Large intestine (tissue), 3 donors: ENCODE data around the gene PDE4D. TPM values are rescaled to one million over a fixed set of nuclear protein-coding genes. Genes with fewer than 3 reads are reported as not detected.

ENCODE experiments used
- DNase-seq, 2 donors: peaks; one replicate each; pipeline versions ENCODE4 v3.0.0 to v3.0.0-alpha.2; 2013
- H3K27ac ChIP-seq: one replicate; pipeline ENCODE4 v1.5.1; 2013; ENCODE audit warnings: low read length
- H3K27me3 ChIP-seq: 2 replicates; pipeline ENCODE4 v1.6.1; 2013; ENCODE audit warnings: low read length; ENCODE audit not compliant: control insufficient read depth, insufficient read depth
- H3K36me3 ChIP-seq: 2 replicates; pipeline ENCODE4 v1.6.1; 2013; ENCODE audit warnings: low read length; ENCODE audit not compliant: control insufficient read depth, insufficient read depth
- H3K4me1 ChIP-seq: one replicate; pipeline ENCODE4 v1.6.1; 2013; ENCODE audit warnings: low read length; ENCODE audit not compliant: control insufficient read depth, insufficient read depth
- H3K4me3 ChIP-seq: one replicate; pipeline ENCODE4 v1.5.1; 2013; ENCODE audit warnings: low read length
- H3K9me3 ChIP-seq: one replicate; pipeline ENCODE4 v1.6.1; 2013; ENCODE audit warnings: mild to moderate bottlenecking, low read depth, low read length, moderate library complexity; ENCODE audit not compliant: control insufficient read depth
- WGBS: methylation state at CpG from one replicate; pipeline ENCODE4 v1.1.5; 2013; ENCODE audit warnings: low lambda C conversion rate; ENCODE audit not compliant: insufficient coverage; 5-methylcytosine and 5-hydroxymethylcytosine counted together
- polyA plus RNA-seq: library from polyadenylated mRNA; unstranded; fragments of 120-200 nt; gene quantifications from one replicate; pipeline ENCODE4 v1.2.1, GENCODE V29; 2013

The PDE4D gene
- polyA plus RNA-seq, 1 donor = 13.5 TPM

DNA sequence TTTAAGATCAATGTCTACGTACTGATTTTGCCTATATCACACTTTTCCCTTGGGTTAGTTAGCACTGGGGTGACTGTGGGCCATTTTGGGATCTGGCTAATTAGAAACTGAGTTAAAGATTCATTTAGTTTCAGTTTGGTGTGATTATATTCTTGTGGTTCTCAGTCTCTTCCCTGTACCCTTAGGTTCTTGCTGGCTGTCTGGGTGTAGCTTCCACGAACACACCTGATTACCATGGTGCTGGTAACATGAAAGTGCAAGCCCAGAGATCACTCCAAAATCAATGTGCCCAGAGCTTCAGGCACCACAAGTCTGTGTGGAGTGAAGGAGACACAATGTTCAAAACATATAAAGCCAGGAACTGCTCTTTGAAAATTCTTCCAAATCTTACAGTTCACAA is 248.1 kb downstream of the PDE4D start:
- H3K27me3 ChIP-seq = no peaks in the 10 kb centered on the region
- no CpG with 5 or more reads among the region's 2 CpGs for WGBS
- no peaks in the 10 kb centered on the region for H3K36me3 ChIP-seq
- no peak overlapping the region for H3K27ac ChIP-seq
- H3K9me3 ChIP-seq = no peaks in the 10 kb centered on the region
- H3K4me3 ChIP-seq = no peak overlapping the region
- DNase-seq = no peak
- peaks cover 12% of the 10 kb centered on the region for H3K4me1 ChIP-seq

DNA sequence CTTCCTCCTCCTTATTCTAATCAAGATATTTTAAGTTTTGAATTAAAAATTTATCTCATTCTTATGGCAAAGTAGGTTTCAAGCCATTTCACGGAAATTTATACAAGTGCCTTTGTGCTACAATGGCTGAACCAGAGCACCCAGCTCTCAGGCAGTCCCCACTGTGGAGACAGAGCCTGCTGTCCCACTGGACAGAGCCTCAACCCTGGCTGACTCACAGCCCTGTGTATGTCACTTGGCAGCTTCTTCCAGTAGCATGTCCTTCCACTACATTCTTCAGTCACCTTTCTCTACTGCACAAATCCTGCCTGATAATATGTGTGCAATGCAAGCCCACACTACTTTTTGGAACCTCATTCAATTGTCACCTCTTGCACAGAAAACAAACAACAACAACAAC is 253.1 kb downstream of the PDE4D start:
- no peaks in the 10 kb centered on the region for H3K36me3 ChIP-seq
- 100% methylated on average over 1 of the region's 1 CpG for WGBS
- no peak overlapping the region for H3K27ac ChIP-seq
- H3K4me3 ChIP-seq = no peak overlapping the region
- no peaks in the 10 kb centered on the region for H3K9me3 ChIP-seq
- H3K27me3 ChIP-seq = no peaks in the 10 kb centered on the region
- DNase-seq = no peak
- no peaks in the 10 kb centered on the region for H3K4me1 ChIP-seq

GRCh38 chr5:59637884-59638580 is 255.5 kb downstream of the PDE4D start:
- H3K36me3 ChIP-seq = no peaks in the 10 kb centered on the region
- no peaks in the 10 kb centered on the region for H3K27me3 ChIP-seq
- DNase-seq = no peak
- no peak overlapping the region for H3K27ac ChIP-seq
- H3K4me3 ChIP-seq = no peak overlapping the region
- no peaks in the 10 kb centered on the region for H3K4me1 ChIP-seq
- no peaks in the 10 kb centered on the region for H3K9me3 ChIP-seq
- WGBS = 96% methylated on average over 3 of the region's 4 CpGs

DNA sequence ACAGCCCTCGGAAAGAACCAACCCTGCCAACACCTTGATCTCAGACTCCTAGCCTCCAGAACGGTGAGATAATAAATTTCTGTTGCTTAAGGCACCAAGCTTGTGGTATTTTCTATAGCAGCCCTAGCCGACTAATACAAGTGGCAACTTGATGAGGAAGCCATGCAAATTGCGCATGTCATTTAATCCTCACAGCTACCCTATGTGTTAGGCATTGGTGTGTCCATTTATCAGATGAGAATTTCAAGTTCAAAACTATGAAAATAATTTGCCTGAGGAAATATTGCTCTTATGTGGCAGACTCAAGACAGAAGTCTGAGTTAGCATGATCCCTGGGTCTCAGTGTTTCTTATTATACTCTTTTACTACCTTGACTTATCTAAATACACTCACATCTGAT is 264.0 kb downstream of the PDE4D start:
- DNase-seq = no peak
- WGBS = 60% methylated on average over 1 of the region's 4 CpGs
- Histone ChIP-seq H3K27me3 (no peaks in the 10 kb centered on the region), H3K4me1 (peaks cover 2% of the 10 kb centered on the region), H3K4me3 (no peak overlapping the region), H3K9me3 (no peaks in the 10 kb centered on the region), H3K36me3 (no peaks in the 10 kb centered on the region), H3K27ac (no peak overlapping the region)

GRCh38 chr5:59628062-59628828 is 265.3 kb downstream of the PDE4D start:
- DNase-seq = no peak

GRCh38 chr5:59624898-59625297 is 268.6 kb downstream of the PDE4D start:
- Histone ChIP-seq H3K9me3 (no peaks in the 10 kb centered on the region), H3K27ac (peak overlapping the region; percentile 30), H3K36me3 (no peaks in the 10 kb centered on the region), H3K27me3 (no peaks in the 10 kb centered on the region), H3K4me1 (peaks cover 2% of the 10 kb centered on the region), H3K4me3 (no peak overlapping the region)
- WGBS = 32% methylated on average over 2 of the region's 2 CpGs
- peak; percentile 13 to 51 for DNase-seq

More at GRCh38 chr5:59628062-59628828, 265.3 kb downstream of the PDE4D start:
- H3K4me3 ChIP-seq = no peak overlapping the region
- H3K4me1 ChIP-seq = peaks cover 2% of the 10 kb centered on the region
- no peaks in the 10 kb centered on the region for H3K27me3 ChIP-seq
- H3K27ac ChIP-seq = no peak overlapping the region
- H3K36me3 ChIP-seq = no peaks in the 10 kb centered on the region
- no CpG with 5 or more reads among the region's 2 CpGs for WGBS
- no peaks in the 10 kb centered on the region for H3K9me3 ChIP-seq

GRCh38 chr5:59622848-59623247 is 270.7 kb downstream of the PDE4D start:
- Histone ChIP-seq H3K4me1 (peaks cover 2% of the 10 kb centered on the region), H3K4me3 (no peak overlapping the region), H3K36me3 (no peaks in the 10 kb centered on the region), H3K27me3 (no peaks in the 10 kb centered on the region), H3K27ac (no peak overlapping the region), H3K9me3 (no peaks in the 10 kb centered on the region)
- 60% methylated on average over 2 of the region's 2 CpGs for WGBS
- DNase-seq = no peak

- DNase-seq = no peak
- H3K36me3 ChIP-seq = no peaks in the 10 kb centered on the region
- no peaks in the 10 kb centered on the region for H3K27me3 ChIP-seq
- H3K4me1 ChIP-seq = peaks cover 6% of the 10 kb centered on the region
- no peaks in the 10 kb centered on the region for H3K9me3 ChIP-seq
- H3K27ac ChIP-seq = no peak overlapping the region
- no peak overlapping the region for H3K4me3 ChIP-seq
Measured at GRCh38 chr5:59621477-59621876, 272.0 kb downstream of the PDE4D start.

- H3K27ac ChIP-seq = no peak overlapping the region
- DNase-seq = no peak
- H3K9me3 ChIP-seq = no peaks in the 10 kb centered on the region
Measured at GRCh38 chr5:59620535-59621212, 272.9 kb downstream of the PDE4D start.

DNA sequence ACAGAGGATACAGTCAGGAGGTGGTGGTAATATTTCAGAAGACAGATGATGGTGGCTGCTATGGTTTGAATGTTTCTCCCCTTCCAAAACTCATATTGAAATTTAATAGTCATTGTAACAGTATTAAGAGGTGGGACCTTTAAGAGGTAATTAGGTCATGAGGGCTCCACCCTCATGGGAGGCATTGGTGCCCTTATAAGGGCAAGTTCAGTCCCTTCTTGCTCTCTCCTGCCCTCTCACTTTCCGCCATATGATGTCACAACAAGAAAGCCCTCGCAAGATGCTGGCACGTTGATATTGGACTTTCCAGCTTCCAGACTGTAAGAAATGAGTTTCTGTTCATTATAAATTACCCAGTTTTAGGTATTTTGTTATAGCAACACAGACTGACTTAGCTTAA is 274.9 kb downstream of the PDE4D start:
- no peak overlapping the region for H3K4me3 ChIP-seq
- DNase-seq = no peak
- H3K27ac ChIP-seq = no peak overlapping the region
- no peaks in the 10 kb centered on the region for H3K36me3 ChIP-seq
- H3K9me3 ChIP-seq = no peaks in the 10 kb centered on the region
- H3K4me1 ChIP-seq = peaks cover 4% of the 10 kb centered on the region
- no peaks in the 10 kb centered on the region for H3K27me3 ChIP-seq
- WGBS = 94% methylated on average over 2 of the region's 3 CpGs

More at GRCh38 chr5:59620535-59621212, 272.9 kb downstream of the PDE4D start:
- Histone ChIP-seq H3K4me1 (peaks cover 6% of the 10 kb centered on the region), H3K27me3 (no peaks in the 10 kb centered on the region), H3K36me3 (no peaks in the 10 kb centered on the region), H3K4me3 (no peak overlapping the region)
